K562 (cell line): ENCODE data around the gene CPNE2. TPM values are rescaled to one million over a fixed set of nuclear protein-coding genes. Genes with fewer than 3 reads are reported as not detected.

Source experiments
- ELF1 ChIP-seq: fragments of 200-800 bp; sonication (Bioruptor generic); IDR thresholded peaks from 2 replicates; pipeline ENCODE4 v1.6.1; 2016; ENCODE audit warnings: missing genetic modification characterization, missing compliant biosample characterization
- FOXK1 ChIP-seq: sonication (generic); formaldehyde crosslinking; IDR thresholded peaks from 2 replicates; pipeline ENCODE4 v1.8.0; 2022; ENCODE audit warnings: missing genetic modification reagents, mild to moderate bottlenecking, borderline replicate concordance
- HNRNPLL ChIP-seq: fragments of 200-400 bp; formaldehyde crosslinking; IDR thresholded peaks from 2 replicates; pipeline ENCODE4 v1.6.1; 2017; ENCODE audit warnings: low read length, low read depth, mild to moderate bottlenecking; ENCODE audit not compliant: poor library complexity, severe bottlenecking
- NR2C2 ChIP-seq, 2 experiments: fragments of 200-800 bp in 1 of 2; sonication (Bioruptor generic) in 1 of 2; sonication (generic) in 1 of 2; formaldehyde crosslinking in 1 of 2; IDR thresholded peaks; 2 replicates each; pipeline versions ENCODE4 v1.6.1 to v1.8.0; 2016 to 2022; ENCODE audit warnings: mild to moderate bottlenecking in 1 of 2, missing compliant biosample characterization in 1 of 2, missing genetic modification characterization in 1 of 2, missing genetic modification reagents in 1 of 2
- NUFIP1 ChIP-seq: fragments of 450-650 bp; IDR thresholded peaks from 2 replicates; pipeline ENCODE4 v1.6.1; 2018; ENCODE audit not compliant: partially characterized antibody
- PML ChIP-seq: IDR thresholded peaks from 2 replicates; pipeline ENCODE4 v1.6.1; 2012; ENCODE audit warnings: low read length, inconsistent platforms
- SAFB2 ChIP-seq: fragments of 200-400 bp; formaldehyde crosslinking; IDR thresholded peaks from 2 replicates; pipeline ENCODE4 v1.6.1; 2018; ENCODE audit warnings: borderline replicate concordance, low read length, low read depth, moderate library complexity; ENCODE audit not compliant: severe bottlenecking
- YY1 ChIP-seq, 3 experiments: IDR thresholded peaks; 2 replicates each; pipeline ENCODE4 v1.6.1; 2011; ENCODE audit warnings: low read length in 2 of 3, mild to moderate bottlenecking in 2 of 3, moderate library complexity in 2 of 3, borderline replicate concordance in 1 of 3, control low read depth in 1 of 3, low read depth in 1 of 3; ENCODE audit not compliant: insufficient read depth in 3 of 3, insufficient replicate concordance in 2 of 3, control insufficient read depth in 1 of 3, insufficient read length in 1 of 3; ENCODE audit errors: extremely low read depth in 1 of 3
- polyA plus RNA-seq, 8 experiments: library from polyadenylated mRNA; depleted of rRNA in 4 of 8; stranded (reverse) in 5 of 8; unstranded in 3 of 8; fragments of >200 nt; fragmentation: Nextera tagmentation in 2 of 8; fragmentation: Illumina TruSeq in 1 of 8; extraction: Ambion mirVana in 2 of 8; extraction: Trizol in 1 of 8; gene quantifications; 2 replicates each; pipeline versions ENCODE4 v1.2.1 to v1.2.3, GENCODE V29; 2011 to 2014; ENCODE audit warnings: inconsistent platforms in 1 of 8, missing spikeins in 1 of 8
- total RNA-seq, 7 experiments: library from RNA; depleted of rRNA in 6 of 7; stranded (reverse); fragments of >200 nt in 6 of 7; fragmentation: Illumina TruSeq in 2 of 7; extraction: Trizol in 2 of 7; gene quantifications; 2 replicates each; pipeline versions ENCODE4 v1.2.1 to v1.2.3, GENCODE V29; 2011 to 2021; ENCODE audit warnings: low replicate concordance in 1 of 7
- TF ChIP-seq, protein P1 (sequence below): fragments of 200-600 bp; sonication (generic); IDR thresholded peaks from one replicate; pipeline ENCODE4 v1.6.1; 2012; ENCODE audit warnings: mild to moderate bottlenecking, low read depth, low read length, inconsistent platforms

Gene CPNE2
- total and polyA plus RNA-seq, 9 of the 15 experiments (the other 6 are each of a cell fraction or from before 2014, with no cell fraction given) = 3.0 to 13.9 (median 8.6) TPM

DNA sequence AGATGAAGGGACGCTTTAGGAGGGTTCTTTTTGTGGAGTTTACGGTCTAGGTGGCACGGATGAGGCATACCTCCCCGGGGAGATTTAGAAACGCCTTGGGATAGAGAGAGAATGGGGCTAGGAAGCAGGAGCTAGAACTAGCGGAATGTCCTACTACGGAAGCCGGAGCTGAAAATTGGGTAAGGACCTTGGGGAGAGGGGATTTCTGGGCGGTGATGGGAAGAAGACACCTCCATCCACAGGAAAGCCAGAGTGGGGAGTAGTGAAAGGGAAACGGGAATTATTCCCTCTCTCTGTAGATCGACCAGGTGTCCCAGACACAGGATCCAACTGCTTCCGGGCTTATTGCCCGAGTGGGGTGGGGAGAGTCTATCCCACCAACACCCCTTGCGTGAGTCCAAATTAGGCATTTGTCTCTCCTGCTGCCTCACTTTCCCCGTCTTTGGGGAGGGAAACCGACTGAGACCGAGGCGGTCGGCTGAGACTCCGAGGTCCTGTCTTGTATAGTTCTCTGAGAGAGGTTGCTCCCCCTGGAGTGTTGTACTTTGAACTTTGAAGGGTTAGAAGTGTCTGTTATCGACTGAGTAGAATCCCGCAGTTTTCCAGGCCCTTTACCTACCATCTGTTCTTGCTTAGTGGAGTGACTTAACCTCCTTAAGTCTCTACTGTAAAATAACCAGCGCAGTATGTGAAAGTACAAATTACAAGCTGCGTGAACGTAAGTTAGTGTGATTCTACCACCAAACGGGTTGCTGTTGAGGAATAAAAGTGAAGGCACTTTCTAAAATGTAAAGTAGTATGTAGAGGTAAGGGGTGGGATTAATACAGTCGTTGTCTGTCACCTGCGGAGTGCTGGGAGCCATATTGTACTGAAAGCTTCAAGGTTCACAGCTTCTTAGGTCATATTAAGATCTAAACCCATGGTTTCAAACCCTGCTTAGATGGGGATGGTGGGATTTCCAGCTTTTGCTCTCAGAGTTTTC is 94.8 kb downstream of the CPNE2 start (continued):
- TF ChIP-seq, protein P1, sequence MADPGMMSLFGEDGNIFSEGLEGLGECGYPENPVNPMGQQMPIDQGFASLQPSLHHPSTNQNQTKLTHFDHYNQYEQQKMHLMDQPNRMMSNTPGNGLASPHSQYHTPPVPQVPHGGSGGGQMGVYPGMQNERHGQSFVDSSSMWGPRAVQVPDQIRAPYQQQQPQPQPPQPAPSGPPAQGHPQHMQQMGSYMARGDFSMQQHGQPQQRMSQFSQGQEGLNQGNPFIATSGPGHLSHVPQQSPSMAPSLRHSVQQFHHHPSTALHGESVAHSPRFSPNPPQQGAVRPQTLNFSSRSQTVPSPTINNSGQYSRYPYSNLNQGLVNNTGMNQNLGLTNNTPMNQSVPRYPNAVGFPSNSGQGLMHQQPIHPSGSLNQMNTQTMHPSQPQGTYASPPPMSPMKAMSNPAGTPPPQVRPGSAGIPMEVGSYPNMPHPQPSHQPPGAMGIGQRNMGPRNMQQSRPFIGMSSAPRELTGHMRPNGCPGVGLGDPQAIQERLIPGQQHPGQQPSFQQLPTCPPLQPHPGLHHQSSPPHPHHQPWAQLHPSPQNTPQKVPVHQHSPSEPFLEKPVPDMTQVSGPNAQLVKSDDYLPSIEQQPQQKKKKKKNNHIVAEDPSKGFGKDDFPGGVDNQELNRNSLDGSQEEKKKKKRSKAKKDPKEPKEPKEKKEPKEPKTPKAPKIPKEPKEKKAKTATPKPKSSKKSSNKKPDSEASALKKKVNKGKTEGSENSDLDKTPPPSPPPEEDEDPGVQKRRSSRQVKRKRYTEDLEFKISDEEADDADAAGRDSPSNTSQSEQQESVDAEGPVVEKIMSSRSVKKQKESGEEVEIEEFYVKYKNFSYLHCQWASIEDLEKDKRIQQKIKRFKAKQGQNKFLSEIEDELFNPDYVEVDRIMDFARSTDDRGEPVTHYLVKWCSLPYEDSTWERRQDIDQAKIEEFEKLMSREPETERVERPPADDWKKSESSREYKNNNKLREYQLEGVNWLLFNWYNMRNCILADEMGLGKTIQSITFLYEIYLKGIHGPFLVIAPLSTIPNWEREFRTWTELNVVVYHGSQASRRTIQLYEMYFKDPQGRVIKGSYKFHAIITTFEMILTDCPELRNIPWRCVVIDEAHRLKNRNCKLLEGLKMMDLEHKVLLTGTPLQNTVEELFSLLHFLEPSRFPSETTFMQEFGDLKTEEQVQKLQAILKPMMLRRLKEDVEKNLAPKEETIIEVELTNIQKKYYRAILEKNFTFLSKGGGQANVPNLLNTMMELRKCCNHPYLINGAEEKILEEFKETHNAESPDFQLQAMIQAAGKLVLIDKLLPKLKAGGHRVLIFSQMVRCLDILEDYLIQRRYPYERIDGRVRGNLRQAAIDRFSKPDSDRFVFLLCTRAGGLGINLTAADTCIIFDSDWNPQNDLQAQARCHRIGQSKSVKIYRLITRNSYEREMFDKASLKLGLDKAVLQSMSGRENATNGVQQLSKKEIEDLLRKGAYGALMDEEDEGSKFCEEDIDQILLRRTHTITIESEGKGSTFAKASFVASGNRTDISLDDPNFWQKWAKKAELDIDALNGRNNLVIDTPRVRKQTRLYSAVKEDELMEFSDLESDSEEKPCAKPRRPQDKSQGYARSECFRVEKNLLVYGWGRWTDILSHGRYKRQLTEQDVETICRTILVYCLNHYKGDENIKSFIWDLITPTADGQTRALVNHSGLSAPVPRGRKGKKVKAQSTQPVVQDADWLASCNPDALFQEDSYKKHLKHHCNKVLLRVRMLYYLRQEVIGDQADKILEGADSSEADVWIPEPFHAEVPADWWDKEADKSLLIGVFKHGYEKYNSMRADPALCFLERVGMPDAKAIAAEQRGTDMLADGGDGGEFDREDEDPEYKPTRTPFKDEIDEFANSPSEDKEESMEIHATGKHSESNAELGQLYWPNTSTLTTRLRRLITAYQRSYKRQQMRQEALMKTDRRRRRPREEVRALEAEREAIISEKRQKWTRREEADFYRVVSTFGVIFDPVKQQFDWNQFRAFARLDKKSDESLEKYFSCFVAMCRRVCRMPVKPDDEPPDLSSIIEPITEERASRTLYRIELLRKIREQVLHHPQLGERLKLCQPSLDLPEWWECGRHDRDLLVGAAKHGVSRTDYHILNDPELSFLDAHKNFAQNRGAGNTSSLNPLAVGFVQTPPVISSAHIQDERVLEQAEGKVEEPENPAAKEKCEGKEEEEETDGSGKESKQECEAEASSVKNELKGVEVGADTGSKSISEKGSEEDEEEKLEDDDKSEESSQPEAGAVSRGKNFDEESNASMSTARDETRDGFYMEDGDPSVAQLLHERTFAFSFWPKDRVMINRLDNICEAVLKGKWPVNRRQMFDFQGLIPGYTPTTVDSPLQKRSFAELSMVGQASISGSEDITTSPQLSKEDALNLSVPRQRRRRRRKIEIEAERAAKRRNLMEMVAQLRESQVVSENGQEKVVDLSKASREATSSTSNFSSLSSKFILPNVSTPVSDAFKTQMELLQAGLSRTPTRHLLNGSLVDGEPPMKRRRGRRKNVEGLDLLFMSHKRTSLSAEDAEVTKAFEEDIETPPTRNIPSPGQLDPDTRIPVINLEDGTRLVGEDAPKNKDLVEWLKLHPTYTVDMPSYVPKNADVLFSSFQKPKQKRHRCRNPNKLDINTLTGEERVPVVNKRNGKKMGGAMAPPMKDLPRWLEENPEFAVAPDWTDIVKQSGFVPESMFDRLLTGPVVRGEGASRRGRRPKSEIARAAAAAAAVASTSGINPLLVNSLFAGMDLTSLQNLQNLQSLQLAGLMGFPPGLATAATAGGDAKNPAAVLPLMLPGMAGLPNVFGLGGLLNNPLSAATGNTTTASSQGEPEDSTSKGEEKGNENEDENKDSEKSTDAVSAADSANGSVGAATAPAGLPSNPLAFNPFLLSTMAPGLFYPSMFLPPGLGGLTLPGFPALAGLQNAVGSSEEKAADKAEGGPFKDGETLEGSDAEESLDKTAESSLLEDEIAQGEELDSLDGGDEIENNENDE = no peak
- TF ChIP-seq YY1 (IDR thresholded peaks at IDR 0.05; ENCODE audit: borderline replicate concordance in 1 of 3, control insufficient read depth in 1 of 3, extremely low read depth in 1 of 3, insufficient read depth in 3 of 3, insufficient read length in 1 of 3, insufficient replicate concordance in 2 of 3, low read depth in 1 of 3, low read length in 2 of 3) (peak in 1 of 3 experiments; percentile 67), ELF1 (tag) (0 out of 2 replicates have a peak, but pooled peaks have one; percentile 14), NR2C2 (CRISPR knock-in tag; IDR thresholded peaks at IDR 0.05) (0 out of 2 replicates have a peak, but pooled peaks have one; percentile 19), NR2C2 (tag; IDR thresholded peaks at IDR 0.05) (peak; percentile 77), PML (peak; percentile 21; the same call in 1 of the 2 replicates), SAFB2 (no peak), FOXK1 (0 out of 2 replicates have a peak, but pooled peaks have one; percentile 10), NUFIP1 (no peak), HNRNPLL (peak; percentile 51)
